Measurements from ENCODE around the gene NKIRAS1.

- TF ChIP-seq, protein P1, sequence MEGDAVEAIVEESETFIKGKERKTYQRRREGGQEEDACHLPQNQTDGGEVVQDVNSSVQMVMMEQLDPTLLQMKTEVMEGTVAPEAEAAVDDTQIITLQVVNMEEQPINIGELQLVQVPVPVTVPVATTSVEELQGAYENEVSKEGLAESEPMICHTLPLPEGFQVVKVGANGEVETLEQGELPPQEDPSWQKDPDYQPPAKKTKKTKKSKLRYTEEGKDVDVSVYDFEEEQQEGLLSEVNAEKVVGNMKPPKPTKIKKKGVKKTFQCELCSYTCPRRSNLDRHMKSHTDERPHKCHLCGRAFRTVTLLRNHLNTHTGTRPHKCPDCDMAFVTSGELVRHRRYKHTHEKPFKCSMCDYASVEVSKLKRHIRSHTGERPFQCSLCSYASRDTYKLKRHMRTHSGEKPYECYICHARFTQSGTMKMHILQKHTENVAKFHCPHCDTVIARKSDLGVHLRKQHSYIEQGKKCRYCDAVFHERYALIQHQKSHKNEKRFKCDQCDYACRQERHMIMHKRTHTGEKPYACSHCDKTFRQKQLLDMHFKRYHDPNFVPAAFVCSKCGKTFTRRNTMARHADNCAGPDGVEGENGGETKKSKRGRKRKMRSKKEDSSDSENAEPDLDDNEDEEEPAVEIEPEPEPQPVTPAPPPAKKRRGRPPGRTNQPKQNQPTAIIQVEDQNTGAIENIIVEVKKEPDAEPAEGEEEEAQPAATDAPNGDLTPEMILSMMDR (IDR thresholded peaks at IDR 0.05) = no peak
- TF ChIP-seq POLR2AphosphoS5 (IDR thresholded peaks at IDR 0.05) = no peak
- no peak for TF ChIP-seq EP300 (IDR thresholded peaks at IDR 0.05)
These were observed 30.5 kb downstream of the NKIRAS1 start for GRCh38 chr3:23886311-23886710.

Data from gastroesophageal sphincter (tissue), 3 donors.